NCI-H526 (cell line): ENCODE results near the gene SCTR.

Experiments
- DNase-seq, 2 experiments: peaks; one replicate each; lab custom pipeline; 2025; lab: John Stamatoyannopoulos, UW

The SCTR gene

DNA sequence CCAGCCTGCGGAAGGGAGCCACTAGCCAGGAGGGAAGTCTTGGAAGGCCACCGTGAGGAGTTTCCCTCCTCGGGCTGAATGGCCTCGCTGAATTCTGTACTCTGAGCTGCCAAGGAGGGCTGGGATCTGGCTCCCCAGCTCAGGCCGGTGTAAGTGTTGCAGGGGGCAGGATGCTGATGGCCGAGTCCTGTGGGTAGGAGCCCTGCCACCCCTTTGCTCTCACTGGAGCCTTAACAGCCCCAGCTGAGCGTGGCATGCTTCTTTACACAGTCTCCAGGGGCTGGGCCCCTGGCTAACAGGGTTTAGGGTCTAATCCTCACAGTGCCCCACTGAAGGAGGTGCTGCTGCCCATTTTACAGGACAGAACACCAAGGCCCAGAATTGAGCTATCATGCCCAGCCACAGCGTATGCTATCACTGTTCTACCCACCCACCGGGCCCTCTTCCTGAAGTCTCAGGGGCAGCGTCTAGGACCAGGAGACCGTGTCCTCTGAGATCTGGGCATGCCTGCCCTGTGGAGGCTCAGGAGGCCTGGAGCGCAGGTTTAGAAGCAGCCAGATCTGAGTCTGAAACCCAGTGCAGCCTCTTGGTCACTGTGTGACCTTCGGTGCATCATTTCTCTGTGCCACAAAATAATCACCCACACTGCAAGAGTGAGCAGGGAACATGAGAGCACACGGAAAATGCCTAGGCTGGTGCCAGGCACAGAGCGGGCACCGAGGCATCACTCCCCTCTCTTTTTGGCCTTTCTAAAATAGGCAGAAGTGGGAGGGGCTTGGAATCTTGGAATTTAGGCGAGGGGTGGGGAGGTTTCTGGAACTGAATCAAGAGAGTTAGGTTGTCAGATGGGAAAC lies 49.7 kb downstream of the SCTR start:
- no peak for DNase-seq

DNA sequence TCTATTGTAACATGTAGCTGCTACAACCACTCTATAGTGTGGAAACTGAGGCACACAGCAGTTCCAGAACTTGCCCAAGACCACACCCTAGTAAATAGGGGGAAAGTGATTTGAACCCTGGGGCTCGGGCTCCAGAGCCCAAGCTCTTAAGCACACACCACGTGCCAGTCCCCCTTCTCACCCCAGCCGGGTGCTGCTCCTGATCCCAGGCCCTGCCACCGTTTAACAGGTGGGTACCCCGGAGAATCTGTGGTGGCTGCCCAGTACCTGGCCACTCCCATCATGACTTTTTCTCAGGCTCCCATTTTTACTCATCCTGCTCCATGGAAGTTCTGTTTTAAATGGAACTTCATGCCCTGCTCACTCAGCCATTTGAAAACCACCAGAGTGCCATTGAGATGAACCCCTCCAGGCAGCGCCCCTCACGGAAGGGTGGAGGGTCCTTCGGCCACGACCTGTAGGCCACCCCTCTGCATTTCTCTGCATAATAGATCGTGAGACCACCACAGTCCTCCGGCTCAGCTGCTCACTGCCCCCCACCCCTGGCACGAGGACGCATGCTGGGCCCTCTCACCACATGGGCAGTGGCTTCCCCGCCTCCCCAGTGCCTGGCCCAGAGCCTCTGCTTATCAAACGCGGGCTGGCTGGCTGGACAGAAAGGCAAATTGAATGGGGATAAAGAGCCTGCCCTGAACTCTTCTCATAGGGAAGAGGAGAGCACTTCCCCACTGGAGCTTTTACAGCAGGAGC lies 50.5 kb downstream of the SCTR start:
- DNase-seq: no peak

DNA sequence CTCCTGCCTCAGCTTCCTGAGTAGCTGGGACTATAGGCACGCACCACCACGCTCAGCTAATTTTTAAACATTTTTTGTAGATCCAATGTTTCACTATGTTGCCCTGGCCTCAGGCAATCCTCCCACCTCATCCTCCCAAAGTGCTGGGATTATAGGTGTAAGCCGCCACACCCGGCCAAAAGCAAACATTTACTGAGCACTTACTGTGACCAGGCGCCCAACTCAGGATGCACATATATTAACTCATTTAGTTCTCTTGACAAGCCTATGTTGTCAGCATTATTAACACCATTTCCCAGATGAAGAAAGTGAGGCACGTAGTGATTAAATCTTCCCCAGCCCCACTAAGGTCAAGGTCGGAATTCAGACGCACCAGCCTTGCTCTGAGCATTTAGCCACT lies 51.5 kb downstream of the SCTR start:
- DNase-seq: no peak

DNA sequence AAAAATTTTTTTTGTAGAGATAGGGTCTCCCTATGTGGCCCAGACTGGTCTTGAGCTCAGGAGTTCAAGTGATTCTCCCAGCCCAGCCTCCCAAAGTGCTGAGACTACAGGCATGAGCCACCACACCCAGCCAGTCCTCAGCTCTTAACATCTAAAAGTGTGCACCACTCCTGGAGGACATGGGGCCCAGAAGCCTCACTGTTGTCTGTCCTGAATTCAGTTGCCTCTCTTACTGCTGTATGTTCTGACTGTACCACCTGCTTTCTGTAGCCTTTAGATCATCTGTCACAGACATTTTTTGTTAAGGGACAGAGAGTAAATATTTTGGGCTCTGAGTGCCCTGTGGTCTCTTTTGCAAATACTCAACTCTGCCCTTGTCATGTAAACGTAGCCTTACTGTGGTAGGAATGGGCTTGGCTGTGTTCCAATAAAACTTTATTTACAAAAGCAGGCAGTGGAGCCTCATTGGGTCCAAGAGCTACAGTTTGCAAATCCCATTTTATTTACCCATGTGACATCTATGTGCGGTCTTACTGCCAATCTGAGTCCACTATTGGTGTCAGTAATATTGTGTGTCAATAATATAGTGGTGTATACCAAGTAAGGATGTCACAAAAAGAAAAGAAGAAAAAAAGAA lies 54.5 kb downstream of the SCTR start:
- no peak for DNase-seq

DNA sequence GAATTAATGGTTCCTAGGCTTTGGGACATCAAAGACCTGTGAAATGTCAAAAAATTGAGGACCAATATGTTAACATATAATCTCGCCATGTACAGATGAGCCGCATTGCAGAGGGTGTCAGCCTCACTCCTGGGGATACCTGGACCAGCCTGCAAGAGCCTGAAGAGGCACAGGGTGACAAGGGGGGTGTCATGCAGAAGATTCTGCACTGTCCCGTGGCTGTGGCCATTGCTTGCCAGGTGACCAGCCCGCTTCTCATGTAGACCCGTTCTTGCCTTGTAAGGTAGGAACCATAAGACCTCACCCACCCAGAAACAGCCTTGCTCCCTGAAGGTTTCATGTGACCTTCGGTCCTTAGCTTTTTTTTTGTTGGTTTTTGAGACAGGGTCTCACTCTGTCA lies 55.2 kb downstream of the SCTR start:
- no peak for DNase-seq

GRCh38 chr2:119468154-119468955 lies 55.9 kb downstream of the SCTR start:
- no peak for DNase-seq

- DNase-seq: no peak
Measured at GRCh38 chr2:119466373-119466772, 57.9 kb downstream of the SCTR start.

- no peak for DNase-seq
Measured at GRCh38 chr2:119465687-119466086, 58.6 kb downstream of the SCTR start.

DNA sequence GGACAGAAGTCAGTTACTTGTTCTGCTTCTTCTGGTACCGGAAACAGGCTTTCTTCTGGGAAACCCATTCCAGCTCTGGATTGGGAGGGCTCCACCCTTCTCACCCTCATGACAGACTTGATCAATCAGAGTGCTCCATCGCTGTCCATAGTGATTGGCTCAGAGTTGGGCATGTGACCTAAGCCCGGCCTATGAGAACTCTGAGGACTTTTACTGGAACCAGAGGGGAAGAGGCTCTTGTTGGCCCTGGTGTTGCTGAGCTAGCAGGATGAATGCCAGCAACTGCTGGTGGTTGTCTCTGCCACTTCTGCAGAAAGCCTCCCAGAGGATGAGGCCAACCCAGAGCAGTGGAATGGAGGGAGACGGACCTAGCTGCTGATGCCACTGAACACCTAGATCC lies 59.3 kb downstream of the SCTR start:
- DNase-seq: no peak

- no peak for DNase-seq
Measured at GRCh38 chr2:119463990-119464389, 60.3 kb downstream of the SCTR start.

DNA sequence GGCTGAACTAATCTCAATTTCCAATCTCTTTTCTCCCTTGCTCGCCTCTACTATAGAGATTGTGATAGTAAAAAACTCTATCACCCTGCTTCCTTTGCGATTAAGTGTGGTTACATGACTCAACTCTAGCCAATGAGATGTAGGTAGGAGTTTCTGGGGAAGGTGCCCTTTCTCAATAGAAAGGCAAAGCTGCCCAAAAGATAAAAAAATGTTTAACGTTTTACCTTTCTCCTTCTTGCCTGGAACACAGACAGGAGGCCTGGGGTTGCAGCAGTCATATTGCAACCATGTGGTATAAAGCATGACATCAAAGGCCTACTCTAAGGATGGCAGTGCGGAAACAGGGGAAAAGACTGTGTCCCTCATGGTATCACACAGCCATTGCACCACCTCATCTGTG lies 61.1 kb downstream of the SCTR start:
- no peak for DNase-seq

DNA sequence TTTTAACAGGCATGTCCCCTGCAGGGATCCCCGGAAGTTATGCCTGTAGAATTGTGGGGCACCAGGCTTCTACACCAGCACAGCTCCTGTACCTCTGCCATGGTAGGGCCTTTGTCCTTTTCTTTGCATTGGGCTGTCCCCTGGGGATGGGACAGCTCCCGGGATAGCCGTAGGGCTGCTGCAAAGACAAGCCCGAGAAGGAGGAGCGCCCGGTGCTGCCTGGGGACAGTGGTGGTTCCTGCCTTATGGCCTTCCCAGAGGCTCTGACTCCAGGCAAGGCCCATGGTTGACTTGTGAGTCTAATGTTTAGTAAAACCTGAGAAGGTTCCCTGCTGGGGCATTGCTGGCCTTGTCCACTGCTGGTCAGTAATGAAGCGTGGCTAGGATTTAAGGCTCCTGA lies 61.7 kb downstream of the SCTR start:
- DNase-seq: no peak

- no peak for DNase-seq
Measured at GRCh38 chr2:119461811-119462210, 62.5 kb downstream of the SCTR start.

GRCh38 chr2:119460076-119460475 lies 64.2 kb downstream of the SCTR start:
- no peak for DNase-seq

- DNase-seq: no peak
Measured at GRCh38 chr2:119455066-119455718, 69.1 kb downstream of the SCTR start.

- no peak for DNase-seq
Measured at GRCh38 chr2:119453972-119454593, 70.2 kb downstream of the SCTR start.

DNA sequence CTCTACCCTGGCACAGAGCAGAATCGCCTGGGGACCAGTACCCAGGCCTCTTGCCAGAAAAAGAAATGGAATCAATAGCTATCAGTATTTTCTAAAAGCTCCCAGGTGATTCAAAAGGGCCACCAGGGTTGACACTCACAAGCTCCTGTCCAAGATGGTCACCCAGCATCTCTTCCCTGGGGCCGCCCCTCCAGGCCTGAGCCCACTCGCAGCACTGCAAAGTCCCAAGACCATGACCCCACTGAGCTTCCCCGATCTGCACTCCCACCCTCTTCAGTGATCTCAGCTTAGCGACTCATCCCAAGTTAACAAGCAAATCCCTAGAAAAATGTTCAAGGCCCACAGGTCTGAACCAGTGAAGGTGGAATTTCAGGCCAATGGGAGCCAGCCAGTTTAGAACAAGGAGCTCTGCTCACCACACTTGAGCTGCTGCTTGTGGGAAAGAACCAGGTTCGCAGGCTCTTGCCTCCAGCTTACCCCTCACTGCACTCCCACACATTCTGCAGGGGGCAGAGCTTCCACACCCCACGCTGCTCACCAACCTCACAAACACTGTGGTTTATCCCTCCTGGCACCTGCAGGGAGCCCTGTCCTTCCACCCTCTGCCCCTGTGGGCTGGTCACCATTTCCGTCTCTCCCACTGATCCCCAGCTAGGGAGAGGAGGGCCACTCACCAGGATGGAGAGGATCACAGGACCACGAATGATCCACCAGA lies 72.8 kb downstream of the SCTR start:
- DNase-seq: no peak

- no peak for DNase-seq
Measured at GRCh38 chr2:119449521-119449920, 74.8 kb downstream of the SCTR start.

GRCh38 chr2:119448427-119449141 lies 75.7 kb downstream of the SCTR start:
- no peak for DNase-seq

DNA sequence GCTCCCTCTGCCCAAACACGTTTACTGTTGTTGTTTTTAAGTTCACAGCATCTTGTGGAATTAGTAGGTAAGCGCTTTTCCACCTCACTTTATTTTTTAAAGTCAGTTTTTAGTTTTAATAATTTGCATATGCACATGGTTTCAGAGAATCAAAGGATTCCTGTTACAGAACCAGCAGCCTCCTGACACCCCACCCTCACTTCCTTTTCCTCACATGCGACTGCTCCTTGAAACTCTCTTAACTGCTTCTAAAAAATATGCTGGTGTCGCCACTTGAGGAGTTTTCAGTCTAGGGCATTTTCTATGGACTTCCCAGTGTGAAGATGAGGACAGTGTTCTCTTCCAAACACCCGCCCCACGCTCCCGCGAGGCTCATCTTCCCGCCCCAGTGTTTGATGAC lies 78.2 kb downstream of the SCTR start:
- no peak for DNase-seq
